NCI-H2171 (cell line): ENCODE results near the gene CD163L1.
"Not testable (repeated sequence)": the region's sequence is repeated elsewhere in the genome, so short reads cannot be mapped to it uniquely, and the experiment has no call there.

ENCODE experiments used
- DNase-seq: peaks from one replicate; lab custom pipeline; 2025; lab: John Stamatoyannopoulos, UW

The CD163L1 gene

GRCh38 chr12:7404275-7404674 lies 39.7 kb downstream of the CD163L1 start:
- DNase-seq: no peak

DNA sequence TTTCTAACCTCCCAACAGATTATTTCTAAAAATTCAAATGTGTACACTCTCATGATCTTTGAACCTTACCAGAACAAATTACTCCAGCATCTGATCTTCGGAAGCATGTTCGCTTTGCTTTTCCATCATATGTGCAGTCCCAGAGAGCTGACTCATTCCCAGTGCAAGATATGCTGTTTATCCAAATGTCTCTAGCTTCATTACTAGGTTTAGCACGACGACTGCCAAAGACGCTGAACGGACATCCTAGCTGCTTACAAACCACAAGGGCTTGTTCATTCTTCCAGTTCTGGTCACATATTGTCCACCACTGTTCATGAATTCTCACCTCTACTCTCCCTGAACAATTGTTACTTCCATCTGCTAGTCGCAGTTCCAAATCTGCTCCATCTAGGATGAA lies 40.5 kb downstream of the CD163L1 start:
- no peak for DNase-seq

DNA sequence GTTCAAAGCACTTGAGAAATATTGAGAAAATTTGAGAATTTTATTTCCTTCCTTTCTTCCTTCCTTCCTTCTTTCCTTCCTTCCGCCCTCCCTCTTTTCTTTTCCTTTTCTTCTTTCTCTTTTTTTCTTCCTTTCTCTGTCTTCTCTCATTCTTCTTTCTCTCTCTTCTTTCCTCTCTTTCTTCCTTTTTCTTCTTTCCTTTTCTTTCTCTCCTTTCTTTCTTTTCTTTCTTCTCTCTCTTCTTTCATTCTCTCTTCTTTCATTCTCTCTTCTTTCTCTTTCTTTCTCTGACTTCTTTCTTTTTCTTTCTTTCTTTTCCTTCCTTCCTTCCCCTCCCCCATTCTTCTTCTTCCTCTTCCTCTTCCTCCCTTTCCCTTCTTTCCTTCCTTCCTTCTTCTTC lies 44.9 kb downstream of the CD163L1 start:
- DNase-seq: no peak

GRCh38 chr12:7396418-7396817 lies 47.5 kb downstream of the CD163L1 start:
- DNase-seq: no peak

- DNase-seq: no peak
Measured at GRCh38 chr12:7395950-7396349, 48.0 kb downstream of the CD163L1 start.

DNA sequence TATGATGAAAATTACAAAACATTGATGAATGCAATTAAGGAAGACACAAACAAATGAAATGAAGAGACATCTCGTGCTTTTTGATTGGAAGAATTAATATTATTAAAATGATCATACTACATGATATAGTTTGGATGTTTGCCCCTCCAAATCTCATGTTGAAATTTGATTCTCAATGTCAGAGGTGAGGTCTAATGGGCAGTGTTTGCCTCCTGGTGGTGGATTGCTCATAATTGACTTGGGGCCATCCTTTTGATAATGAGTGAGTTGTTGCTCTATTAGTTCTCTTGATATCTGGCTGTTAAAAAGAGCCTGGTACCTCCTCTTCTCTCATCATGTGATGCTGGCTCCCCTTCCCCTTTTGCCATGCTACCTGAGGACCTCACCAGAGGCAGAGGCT lies 56.7 kb downstream of the CD163L1 start:
- no peak for DNase-seq

DNA sequence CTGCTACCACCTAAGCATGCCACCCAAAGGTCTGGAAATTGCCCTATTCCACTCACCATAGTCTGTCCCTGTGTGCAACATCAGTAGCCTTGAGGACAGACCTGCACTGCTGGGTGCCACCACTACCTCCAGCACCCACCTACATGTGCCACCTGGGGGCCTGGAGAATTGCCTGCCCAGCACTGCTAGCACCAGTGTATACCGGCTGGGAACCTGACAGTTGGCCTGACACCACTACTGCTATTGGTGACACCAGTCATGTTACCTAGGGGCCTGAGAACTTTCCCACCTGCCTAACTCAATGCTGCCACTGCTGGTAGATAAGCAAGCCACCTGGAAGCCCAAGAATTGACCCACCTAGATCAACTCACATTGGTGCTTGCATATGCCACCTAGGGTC lies 60.8 kb downstream of the CD163L1 start:
- no peak for DNase-seq

DNA sequence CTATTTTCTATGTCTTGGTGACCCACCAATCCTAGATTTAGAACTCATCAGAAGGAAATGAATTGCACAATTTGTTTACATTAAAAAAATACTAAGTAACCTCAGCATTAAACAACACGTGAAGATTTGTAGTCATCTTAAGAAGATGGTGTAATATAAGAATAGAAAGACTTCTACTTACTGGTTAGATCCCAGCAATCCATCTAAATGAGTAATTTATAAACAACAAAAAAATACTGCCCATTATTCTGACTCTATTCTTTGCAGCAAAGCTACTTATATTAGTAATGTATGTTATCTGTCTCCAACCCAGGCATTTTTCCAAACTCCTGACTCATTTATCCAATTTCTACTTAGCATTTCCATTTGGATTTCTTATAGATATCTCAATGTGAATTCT lies 67.8 kb downstream of the CD163L1 start:
- no peak for DNase-seq

- no peak for DNase-seq
Measured at GRCh38 chr12:7375145-7375543, 68.8 kb downstream of the CD163L1 start.

DNA sequence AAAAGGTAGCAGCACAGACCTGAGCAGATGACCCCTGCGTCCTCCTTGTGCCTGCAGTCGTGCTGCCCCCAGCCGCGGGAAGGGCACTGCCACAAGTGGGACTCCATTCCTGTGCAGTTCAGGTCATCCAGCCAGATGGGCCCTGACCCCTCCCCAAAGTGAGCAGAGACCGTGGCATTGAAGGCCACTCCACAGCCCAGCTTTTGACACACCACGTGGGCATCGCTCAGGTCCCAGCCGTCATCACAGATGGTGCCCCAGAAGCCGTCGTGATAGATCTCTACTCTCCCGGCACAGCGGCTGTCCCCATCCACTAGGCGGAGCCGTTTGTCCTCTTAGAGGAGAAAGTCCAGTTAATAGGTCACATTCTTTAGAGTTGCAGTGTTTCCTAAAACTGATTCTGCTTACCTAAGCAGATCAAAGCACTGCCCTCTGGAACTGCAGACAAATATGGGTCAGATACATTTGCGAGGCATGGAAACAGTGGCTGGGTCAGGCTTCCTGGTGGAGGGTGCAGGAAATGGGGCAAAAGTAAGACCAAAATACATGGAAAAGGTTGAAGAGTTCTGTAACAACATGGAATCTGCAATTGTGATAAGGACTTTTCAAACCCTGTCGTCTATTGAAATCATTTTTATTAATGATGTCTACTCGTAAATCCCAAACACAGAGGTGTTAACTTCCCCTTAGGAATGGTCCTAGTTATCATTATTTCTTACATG lies 69.4 kb downstream of the CD163L1 start:
- DNase-seq: peak; percentile 82

DNA sequence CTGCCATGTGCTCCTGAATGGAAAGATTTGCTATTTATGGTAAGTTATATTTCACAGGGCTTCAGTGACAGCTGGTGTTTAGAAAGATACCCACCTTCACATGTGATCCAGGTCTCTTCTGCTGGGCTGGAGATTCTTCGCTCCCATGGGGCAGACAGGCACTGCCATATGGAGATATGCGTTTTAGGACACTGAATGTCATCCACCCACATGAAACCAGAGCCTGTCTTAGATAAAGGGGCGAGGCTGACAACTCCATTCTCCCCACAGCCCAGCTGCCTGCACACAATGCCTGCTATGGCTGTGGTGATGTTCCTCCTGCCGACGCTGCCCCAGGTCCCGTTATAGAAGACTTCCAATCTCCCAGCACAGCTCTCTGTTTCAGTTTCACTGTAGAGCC lies 70.7 kb downstream of the CD163L1 start:
- DNase-seq: peak; percentile 100

DNA sequence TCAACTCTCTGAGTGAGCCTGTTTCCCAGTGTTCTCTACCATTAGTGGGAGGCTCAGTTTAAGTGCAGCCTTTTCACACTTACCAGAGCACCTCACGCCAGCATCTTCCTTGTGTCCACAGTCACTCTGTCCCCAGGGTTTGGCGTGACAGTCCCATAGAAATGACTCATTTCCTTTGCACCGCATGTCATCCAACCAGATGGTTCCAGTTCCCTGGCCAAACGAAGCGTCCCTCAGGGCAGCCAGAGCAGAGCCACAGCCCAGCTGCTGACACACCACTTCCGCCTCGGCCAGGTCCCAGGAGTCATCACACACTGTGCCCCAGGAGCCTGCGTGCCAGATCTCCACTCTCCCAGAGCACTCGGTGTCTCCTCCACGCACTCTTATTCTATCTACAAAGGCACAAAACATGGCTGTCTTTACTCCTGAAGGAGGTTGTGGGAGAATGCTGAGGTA lies 74.7 kb downstream of the CD163L1 start:
- DNase-seq: no peak

DNA sequence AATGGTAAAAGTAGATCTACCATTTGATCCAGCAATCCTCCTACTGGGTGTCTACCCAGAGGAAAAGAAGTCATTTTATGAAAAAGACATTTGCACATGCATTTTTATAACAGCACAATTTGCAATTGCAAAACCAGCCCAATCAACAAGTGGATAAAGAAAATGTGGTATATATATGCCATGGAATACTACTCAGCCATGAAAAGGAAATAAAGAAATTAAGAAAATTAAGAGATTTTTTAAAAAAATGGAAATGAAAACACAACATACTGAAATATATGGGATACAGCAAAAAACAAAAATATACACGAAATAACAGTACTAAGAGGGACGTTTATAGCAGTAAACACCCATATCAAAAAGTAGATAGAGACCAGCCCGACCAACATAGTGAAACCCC lies 81.2 kb downstream of the CD163L1 start:
- no peak for DNase-seq

DNA sequence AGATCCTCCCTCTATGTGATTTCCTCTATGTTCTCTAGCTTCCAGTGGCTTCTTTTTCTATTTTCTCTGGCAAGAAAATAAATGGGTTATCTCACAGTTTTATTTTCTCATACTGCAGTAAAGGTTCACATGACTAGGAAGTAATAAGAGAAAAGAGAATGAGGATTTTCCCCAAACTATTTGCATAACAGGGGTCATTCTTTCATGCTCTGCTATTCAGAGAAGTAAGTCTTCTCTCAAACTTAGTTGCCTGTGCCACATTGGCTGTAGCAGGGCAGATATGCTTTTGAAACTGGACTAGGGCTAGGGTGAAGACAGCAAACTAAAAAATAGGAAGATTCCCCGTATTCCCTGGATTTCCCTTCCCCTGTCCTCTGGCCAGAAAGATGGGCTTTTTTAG lies 82.7 kb downstream of the CD163L1 start:
- no peak for DNase-seq

GRCh38 chr12:7354529-7354928 lies 89.4 kb downstream of the CD163L1 start:
- DNase-seq: no peak

DNA sequence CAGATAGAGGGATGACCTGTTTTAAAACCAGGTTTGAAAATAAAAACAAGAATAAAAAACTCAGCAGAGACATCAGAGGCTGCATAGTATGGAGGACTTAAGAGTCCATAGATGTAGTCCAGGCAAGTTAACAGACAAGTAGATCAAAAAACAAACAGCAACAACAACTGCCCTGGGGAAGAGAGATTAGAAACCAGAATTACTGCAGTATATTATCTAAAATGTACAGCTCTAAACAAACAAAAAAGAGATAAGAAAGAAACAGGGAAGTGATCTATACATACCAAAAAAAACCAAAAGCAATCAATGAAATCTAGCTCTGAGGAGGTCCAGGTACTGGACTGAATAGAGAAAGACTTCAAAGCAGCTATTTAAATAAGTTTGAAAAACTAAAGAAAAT lies 91.3 kb downstream of the CD163L1 start:
- no peak for DNase-seq

GRCh38 chr12:7351177-7351576 lies 92.8 kb downstream of the CD163L1 start:
- no peak for DNase-seq

DNA sequence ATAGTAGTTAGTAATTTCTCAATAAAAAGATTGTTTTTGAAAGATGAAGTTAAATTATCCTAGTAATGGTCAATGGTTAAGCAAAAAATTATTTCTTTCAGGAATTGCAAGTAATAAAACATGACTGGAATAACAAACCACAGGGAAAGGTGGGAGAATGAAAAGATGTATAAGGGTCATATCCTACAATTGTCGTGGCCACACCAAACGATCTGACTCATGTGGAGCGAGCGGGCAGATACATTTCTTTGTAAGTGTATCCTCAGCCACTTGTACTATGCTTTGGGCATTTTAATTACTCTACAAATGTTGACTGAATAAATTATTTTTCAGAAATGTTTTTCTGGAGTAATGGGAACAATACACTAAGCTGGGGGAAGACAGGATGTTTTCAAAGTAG lies 94.5 kb downstream of the CD163L1 start:
- no peak for DNase-seq

GRCh38 chr12:7346551-7347225 lies 97.3 kb downstream of the CD163L1 start:
- DNase-seq: no peak

- no peak for DNase-seq
Measured at GRCh38 chr12:7344833-7345606, 98.9 kb downstream of the CD163L1 start.

GRCh38 chr12:7339675-7340074 lies 104.3 kb downstream of the CD163L1 start:
- DNase-seq: no peak

DNA sequence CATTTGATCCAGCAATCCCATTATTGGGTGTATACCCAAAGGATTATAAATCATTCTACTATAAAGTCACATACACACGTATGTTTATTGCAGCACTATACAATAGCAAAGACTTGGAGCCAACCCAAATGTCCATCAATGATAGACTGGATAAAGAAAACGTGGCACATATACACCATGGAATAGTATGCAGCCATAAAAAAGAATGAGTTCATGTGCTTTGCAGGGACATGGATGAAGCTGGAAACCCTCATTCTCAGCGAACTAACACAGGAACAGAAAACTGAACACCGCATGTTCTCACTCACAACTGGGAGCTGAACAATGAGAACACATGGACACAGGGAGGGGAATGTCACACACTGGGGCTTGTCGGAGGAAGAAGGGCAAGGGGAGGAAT lies 106.2 kb downstream of the CD163L1 start:
- DNase-seq: not testable (repeated sequence)

DNA sequence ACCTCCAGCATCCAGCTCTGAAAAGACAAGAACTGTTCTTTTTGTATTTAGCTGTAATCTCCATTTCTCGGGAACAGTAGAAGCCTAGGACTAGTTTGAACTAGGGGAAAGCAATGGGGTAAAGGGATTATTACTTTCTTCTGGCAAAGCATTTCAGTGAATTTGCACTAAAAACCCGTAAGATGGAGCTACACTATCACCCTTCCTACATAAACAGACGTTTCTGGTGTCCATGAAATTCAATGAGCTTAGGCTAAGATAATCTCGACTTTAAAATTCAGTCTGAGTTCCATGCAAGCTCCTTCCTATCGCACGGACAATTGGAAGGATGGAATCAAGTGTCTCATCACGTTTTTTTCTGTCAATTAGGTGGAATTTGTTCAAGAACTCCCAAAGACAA lies 116.0 kb downstream of the CD163L1 start:
- DNase-seq: no peak
